Sigmoid colon (tissue), 4 donors: ENCODE data around the gene CYP2W1.

Experiments
- CTCF ChIP-seq, 4 experiments: fragments of 450-650 bp in 3 of 4; fragments of 200-600 bp in 1 of 4; IDR thresholded peaks; one replicate each; pipeline ENCODE4 v1.5.1; 2016 to 2019; ENCODE audit warnings: antibody characterized with exemption in 4 of 4, mild to moderate bottlenecking in 3 of 4, moderate library complexity in 2 of 4
- EP300 ChIP-seq, 4 donors: sonication (generic); formaldehyde crosslinking; IDR thresholded peaks; one replicate each; pipeline ENCODE4 v1.6.1; 2017; ENCODE audit warnings: antibody characterized with exemption in 4 of 4

GRCh38 chr7:937856-938484 lies 45.0 kb upstream of the CYP2W1 start:
- TF ChIP-seq CTCF (IDR thresholded peaks at IDR 0.05) (no peak), EP300 (IDR thresholded peaks at IDR 0.05) (no peak)
